HepG2 (cell line): ENCODE measurements around the gene PCGF3. TPM values are rescaled to one million over a fixed set of nuclear protein-coding genes. Genes with fewer than 3 reads are reported as not detected.

Experiments
- ATAC-seq: fragments of 200-7000 bp; cut with Tn5 transposase; 3 replicates; pipeline ENCODE4 v1.9.1; 2020; ENCODE audit warnings: mild to moderate bottlenecking, moderate library complexity
- BruUV-seq: library from RNA; stranded (reverse); fragments of 400-500 nt; replicated peaks from 2 replicates; lab custom pipeline; 2021; lab: Mats Ljungman, UMichigan
- CTCF ChIA-PET: fragments of 300-600 bp; formaldehyde crosslinking; extraction: SDS; loops from one replicate; lab custom pipeline; 2021; ENCODE audit warnings: low total read pairs, inconsistent platforms, low intra/inter-chr PET ratio; lab: Yijun Ruan, JAX
- POLR2A ChIA-PET: fragments of 350-600 bp; sonication (Branson Sonifier 250); formaldehyde crosslinking; loops from one replicate; lab custom pipeline; 2020; ENCODE audit warnings: antibody characterized with exemption, inconsistent platforms; lab: Yijun Ruan, JAX
- DNase-seq: peaks from one replicate; pipeline ENCODE4 v3.0.0-alpha.2; 2015; ENCODE audit warnings: low spot score
- FAIRE-seq: peaks from 3 replicates; lab custom pipeline; 2011; peaks lifted over from hg19 to GRCh38; lab: Jason Lieb, UNC
- H2AFZ ChIP-seq: one replicate; pipeline ENCODE4 v1.6.1; 2011; ENCODE audit warnings: low read length, inconsistent platforms
- H3K27ac ChIP-seq: fragments of 300-600 bp; 3 replicates; pipeline ENCODE4 v1.8.0; 2011; ENCODE audit warnings: mixed run types, mild to moderate bottlenecking, mixed read lengths, low read length, inconsistent platforms; ENCODE audit not compliant: insufficient read depth; ENCODE audit errors: extremely low read length
- H3K27me3 ChIP-seq, 2 experiments: fragments of 200-600 bp in 1 of 2; 2 replicates in 1 of 2; 3 replicates in 1 of 2; pipeline versions ENCODE4 v1.6.0 to v1.8.0; 2011; ENCODE audit warnings: low read length in 2 of 2, mild to moderate bottlenecking in 2 of 2, moderate library complexity in 2 of 2, inconsistent platforms in 1 of 2; ENCODE audit not compliant: insufficient read depth in 2 of 2, control insufficient read depth in 1 of 2
- H3K36me3 ChIP-seq, 2 experiments: fragments of 200-600 bp in 1 of 2; replicated peaks in 1 of 2; 2 replicates in 1 of 2; 3 replicates in 1 of 2; pipeline versions ENCODE4 v1.5.1 to v1.8.0; 2011; ENCODE audit warnings: low read length in 2 of 2, inconsistent platforms in 1 of 2; ENCODE audit not compliant: insufficient read depth in 2 of 2, control insufficient read depth in 1 of 2
- H3K4me1 ChIP-seq: 2 replicates; pipeline ENCODE4 v1.5.1; 2012; ENCODE audit warnings: low read length, inconsistent platforms; ENCODE audit not compliant: insufficient read depth
- H3K4me2 ChIP-seq: 2 replicates; pipeline ENCODE4 v1.6.0; 2011; ENCODE audit warnings: low read depth, low read length, inconsistent platforms
- H3K4me3 ChIP-seq, 3 experiments: fragments of 200-600 bp in 1 of 3; sonication (generic), shearing (Covaris generic) in 1 of 3; replicated peaks in 1 of 3; 2 replicates each; pipeline ENCODE4 v1.5.1; 2011 to 2016; ENCODE audit warnings: low read length in 3 of 3, inconsistent platforms in 2 of 3, low read depth in 2 of 3, mild to moderate bottlenecking in 2 of 3, control low read depth in 1 of 3, mixed read lengths in 1 of 3; ENCODE audit not compliant: insufficient read depth in 1 of 3
- H3K79me2 ChIP-seq: one replicate; pipeline ENCODE4 v1.6.1; 2011; ENCODE audit warnings: low read length, inconsistent platforms; ENCODE audit not compliant: insufficient read depth
- H3K9ac ChIP-seq: 2 replicates; pipeline ENCODE4 v1.6.0; 2011; ENCODE audit warnings: mild to moderate bottlenecking, low read depth, low read length, inconsistent platforms; ENCODE audit not compliant: insufficient read depth
- H3K9me3 ChIP-seq: 2 replicates; pipeline ENCODE4 v1.5.1; 2012; ENCODE audit warnings: mild to moderate bottlenecking, low read length
- H4K20me1 ChIP-seq: 2 replicates; pipeline ENCODE4 v1.6.0; 2011; ENCODE audit warnings: inconsistent platforms, mild to moderate bottlenecking, low read length, moderate library complexity; ENCODE audit not compliant: insufficient read depth
- KLF12 ChIP-seq: sonication (generic); formaldehyde crosslinking; IDR thresholded peaks from 2 replicates; pipeline ENCODE4 v1.4.0; 2020; ENCODE audit warnings: missing genetic modification reagents, borderline replicate concordance
- MAFF ChIP-seq: IDR thresholded peaks from 2 replicates; pipeline ENCODE4 v1.6.1; 2011; ENCODE audit warnings: low read depth, low read length, improper control_type of control experiment
- REXO4 ChIP-seq: sonication (generic); formaldehyde crosslinking; IDR thresholded peaks from 2 replicates; pipeline ENCODE4 v1.8.0; 2022; ENCODE audit warnings: missing genetic modification reagents, mild to moderate bottlenecking, borderline replicate concordance
- SMAD3 ChIP-seq: sonication (generic); formaldehyde crosslinking; IDR thresholded peaks from 2 replicates; pipeline ENCODE4 v1.4.0; 2020; ENCODE audit warnings: missing genetic modification reagents
- SMAD9 ChIP-seq: sonication (generic); formaldehyde crosslinking; IDR thresholded peaks from 2 replicates; pipeline ENCODE4 v1.5.1; 2020; ENCODE audit warnings: mild to moderate bottlenecking, missing genetic modification reagents
- ZBTB7B ChIP-seq: sonication (generic); formaldehyde crosslinking; IDR thresholded peaks from 2 replicates; pipeline ENCODE4 v1.4.0; 2020; ENCODE audit warnings: missing genetic modification reagents
- ZNF232 ChIP-seq: sonication (generic); formaldehyde crosslinking; IDR thresholded peaks from 2 replicates; pipeline ENCODE4 v1.4.0; 2020; ENCODE audit warnings: missing genetic modification reagents, borderline replicate concordance
- ZNF446 ChIP-seq: sonication (generic); formaldehyde crosslinking; IDR thresholded peaks from 2 replicates; pipeline ENCODE4 v1.5.0; 2020; ENCODE audit warnings: mild to moderate bottlenecking, missing genetic modification reagents
- ZNF557 ChIP-seq: sonication (generic); formaldehyde crosslinking; IDR thresholded peaks from 2 replicates; pipeline ENCODE4 v1.4.0; 2020; ENCODE audit warnings: missing genetic modification reagents
- ZNF724P ChIP-seq: sonication (generic); formaldehyde crosslinking; IDR thresholded peaks from 2 replicates; pipeline ENCODE4 v1.8.0; 2022; ENCODE audit warnings: missing genetic modification reagents, borderline replicate concordance
- ZNF772 ChIP-seq: sonication (generic); formaldehyde crosslinking; IDR thresholded peaks from 2 replicates; pipeline ENCODE4 v1.5.0; 2020; ENCODE audit warnings: mild to moderate bottlenecking, missing genetic modification reagents
- WGBS: methylation state at CpG from one replicate; pipeline ENCODE4 v1.1.6; 2017; ENCODE audit warnings: low lambda C conversion rate; 5-methylcytosine and 5-hydroxymethylcytosine counted together
- in situ Hi-C: cut with HindIII; loops from 2 replicates; pipeline ENCODE4 v1.10.0; 2017; ENCODE audit warnings: low pct_unique_long_range_greater_than_20kb; ENCODE audit not compliant: extremely low pct_ligation_motif_present
- intact Hi-C: fragments of 100-400 bp; cut with micrococcal nuclease; formaldehyde crosslinking; loops from one replicate; pipeline ENCODE4 v1.10.0; 2022; ENCODE audit not compliant: unreplicated experiment
- polyA plus RNA-seq, 8 experiments: library from polyadenylated mRNA; depleted of rRNA in 3 of 8; stranded (reverse) in 7 of 8; unstranded in 1 of 8; fragments of >200 nt; fragmentation: Illumina TruSeq in 4 of 8; extraction: Trizol in 4 of 8; gene quantifications; 2 replicates each; pipeline versions ENCODE4 v1.2.1 to v1.2.3, GENCODE V29; 2011 to 2016; ENCODE audit warnings: low read depth in 4 of 8, missing spikeins in 1 of 8, mixed read lengths in 1 of 8; ENCODE audit not compliant: insufficient read depth in 1 of 8
- total RNA-seq, 5 experiments: library from RNA; depleted of rRNA; stranded (reverse); fragments of >200 nt; fragmentation: Illumina TruSeq; extraction: Trizol; gene quantifications; 2 replicates each; pipeline ENCODE4 v1.2.3, GENCODE V29; 2016; ENCODE audit warnings: low read depth in 1 of 5
- TF ChIP-seq, protein P1 (sequence below): sonication (generic); formaldehyde crosslinking; IDR thresholded peaks from 2 replicates; pipeline ENCODE4 v1.8.0; 2022; ENCODE audit warnings: missing genetic modification reagents, mild to moderate bottlenecking, moderate library complexity, borderline replicate concordance
- TF ChIP-seq, protein P2 (sequence below): IDR thresholded peaks from 2 replicates; pipeline ENCODE4 v1.6.1; 2016; ENCODE audit warnings: mild to moderate bottlenecking, missing biosample characterization, missing genetic modification reagents
- TF ChIP-seq, protein P3 (sequence below), 2 experiments: sonication (generic) in 1 of 2; formaldehyde crosslinking in 1 of 2; IDR thresholded peaks; 2 replicates each; pipeline versions ENCODE4 v1.6.1 to v1.9.0; 2014 to 2022; ENCODE audit warnings: antibody characterized with exemption in 1 of 2, borderline replicate concordance in 1 of 2, inconsistent platforms in 1 of 2, low read depth in 1 of 2, missing genetic modification reagents in 1 of 2

PCGF3 gene
- total and polyA plus RNA-seq, 2 of the 13 experiments (the other 11 are each of a cell fraction or from before 2014, with no cell fraction given): 28.6 to 66.2 TPM

DNA sequence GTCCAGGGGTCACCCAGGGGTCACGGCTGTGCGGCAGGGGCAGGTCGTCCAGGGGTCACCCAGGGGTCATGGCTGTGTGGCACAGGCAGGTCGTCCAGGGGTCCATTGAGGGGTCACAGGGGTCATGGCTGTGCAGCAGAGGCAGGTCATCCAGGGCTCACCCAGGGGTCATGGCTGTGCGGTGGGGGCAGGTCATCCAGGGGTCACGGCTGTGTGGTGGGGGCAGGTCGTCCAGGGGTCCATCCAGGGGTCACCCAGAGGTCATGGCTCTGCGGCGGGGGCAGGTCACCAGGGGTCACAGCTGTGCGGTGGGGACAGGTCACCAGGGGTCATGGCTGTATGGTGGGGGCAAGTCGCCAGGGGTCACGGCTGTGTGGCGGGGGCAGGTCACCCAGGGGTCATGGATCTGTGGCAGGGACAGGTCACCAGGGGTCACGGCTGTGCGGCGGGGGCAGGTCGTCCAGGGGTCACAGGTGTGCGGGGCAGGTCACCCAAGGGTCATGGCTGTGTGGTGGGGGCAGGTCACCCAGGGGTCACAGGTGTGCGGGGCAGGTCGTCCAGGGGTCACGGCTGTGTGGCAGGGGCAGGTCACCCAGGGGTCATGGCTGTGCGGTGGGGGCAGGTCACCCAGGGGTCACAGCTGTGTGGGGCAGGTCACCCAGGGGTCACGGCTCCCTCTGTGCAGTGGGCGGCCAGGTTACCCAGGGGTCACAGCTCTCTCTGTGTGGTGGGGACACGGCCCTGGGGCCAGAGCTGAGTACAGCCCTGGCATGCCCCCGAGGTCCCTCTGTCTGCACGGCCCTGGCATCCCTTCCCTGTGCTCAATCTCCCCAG lies 47.6 kb upstream of the PCGF3 start:
- 55% methylated on average over 12 of the region's 27 CpGs for WGBS
- Histone ChIP-seq H3K9ac (no peak overlapping the region), H3K36me3 (no peaks in the 10 kb centered on the region), H3K27ac (no peak overlapping the region), H2AFZ (no peak overlapping the region), H3K9me3 (no peaks in the 10 kb centered on the region), H3K4me3 (no peak overlapping the region), H3K4me1 (peaks cover 56% of the 10 kb centered on the region), H3K4me2 (no peak overlapping the region), H4K20me1 (no peaks in the 10 kb centered on the region), H3K79me2 (no peaks in the 10 kb centered on the region), H3K27me3 (peaks cover 7 to 20% of the 10 kb centered on the region in 2 experiments)
- POLR2A ChIA-PET: no interaction called here
- ATAC-seq: peak; percentile 9
- intact Hi-C loops (no loop called here), in situ Hi-C loops (no loop called here)
- CTCF ChIA-PET: no interaction called here
- no peak for DNase-seq
- no peak for FAIRE-seq
- no TSS peak for BruUV-seq
- TF ChIP-seq ZNF772 (CRISPR knock-in tag) (no peak), KLF12 (CRISPR knock-in tag) (no peak), REXO4 (CRISPR knock-in tag) (no peak), SMAD3 (CRISPR knock-in tag) (no peak), MAFF (no peak), ZBTB7B (CRISPR knock-in tag) (no peak), ZNF232 (CRISPR knock-in tag) (no peak), ZNF557 (CRISPR knock-in tag) (no peak), ZNF724P (CRISPR knock-in tag) (no peak), ZNF446 (no peak), SMAD9 (CRISPR knock-in tag) (no peak)
- TF ChIP-seq, protein P1, sequence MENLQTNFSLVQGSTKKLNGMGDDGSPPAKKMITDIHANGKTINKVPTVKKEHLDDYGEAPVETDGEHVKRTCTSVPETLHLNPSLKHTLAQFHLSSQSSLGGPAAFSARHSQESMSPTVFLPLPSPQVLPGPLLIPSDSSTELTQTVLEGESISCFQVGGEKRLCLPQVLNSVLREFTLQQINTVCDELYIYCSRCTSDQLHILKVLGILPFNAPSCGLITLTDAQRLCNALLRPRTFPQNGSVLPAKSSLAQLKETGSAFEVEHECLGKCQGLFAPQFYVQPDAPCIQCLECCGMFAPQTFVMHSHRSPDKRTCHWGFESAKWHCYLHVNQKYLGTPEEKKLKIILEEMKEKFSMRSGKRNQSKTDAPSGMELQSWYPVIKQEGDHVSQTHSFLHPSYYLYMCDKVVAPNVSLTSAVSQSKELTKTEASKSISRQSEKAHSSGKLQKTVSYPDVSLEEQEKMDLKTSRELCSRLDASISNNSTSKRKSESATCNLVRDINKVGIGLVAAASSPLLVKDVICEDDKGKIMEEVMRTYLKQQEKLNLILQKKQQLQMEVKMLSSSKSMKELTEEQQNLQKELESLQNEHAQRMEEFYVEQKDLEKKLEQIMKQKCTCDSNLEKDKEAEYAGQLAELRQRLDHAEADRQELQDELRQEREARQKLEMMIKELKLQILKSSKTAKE (CRISPR knock-in tag): peak; percentile 11; the same call in 1 of the 2 replicates
- TF ChIP-seq, protein P2, sequence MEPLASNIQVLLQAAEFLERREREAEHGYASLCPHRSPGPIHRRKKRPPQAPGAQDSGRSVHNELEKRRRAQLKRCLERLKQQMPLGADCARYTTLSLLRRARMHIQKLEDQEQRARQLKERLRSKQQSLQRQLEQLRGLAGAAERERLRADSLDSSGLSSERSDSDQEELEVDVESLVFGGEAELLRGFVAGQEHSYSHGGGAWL: no peak
- TF ChIP-seq, protein P3, sequence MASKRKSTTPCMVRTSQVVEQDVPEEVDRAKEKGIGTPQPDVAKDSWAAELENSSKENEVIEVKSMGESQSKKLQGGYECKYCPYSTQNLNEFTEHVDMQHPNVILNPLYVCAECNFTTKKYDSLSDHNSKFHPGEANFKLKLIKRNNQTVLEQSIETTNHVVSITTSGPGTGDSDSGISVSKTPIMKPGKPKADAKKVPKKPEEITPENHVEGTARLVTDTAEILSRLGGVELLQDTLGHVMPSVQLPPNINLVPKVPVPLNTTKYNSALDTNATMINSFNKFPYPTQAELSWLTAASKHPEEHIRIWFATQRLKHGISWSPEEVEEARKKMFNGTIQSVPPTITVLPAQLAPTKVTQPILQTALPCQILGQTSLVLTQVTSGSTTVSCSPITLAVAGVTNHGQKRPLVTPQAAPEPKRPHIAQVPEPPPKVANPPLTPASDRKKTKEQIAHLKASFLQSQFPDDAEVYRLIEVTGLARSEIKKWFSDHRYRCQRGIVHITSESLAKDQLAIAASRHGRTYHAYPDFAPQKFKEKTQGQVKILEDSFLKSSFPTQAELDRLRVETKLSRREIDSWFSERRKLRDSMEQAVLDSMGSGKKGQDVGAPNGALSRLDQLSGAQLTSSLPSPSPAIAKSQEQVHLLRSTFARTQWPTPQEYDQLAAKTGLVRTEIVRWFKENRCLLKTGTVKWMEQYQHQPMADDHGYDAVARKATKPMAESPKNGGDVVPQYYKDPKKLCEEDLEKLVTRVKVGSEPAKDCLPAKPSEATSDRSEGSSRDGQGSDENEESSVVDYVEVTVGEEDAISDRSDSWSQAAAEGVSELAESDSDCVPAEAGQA (IDR thresholded peaks at IDR 0.05; ENCODE audit: low read depth): no peak
- TF ChIP-seq, protein P3 (CRISPR knock-in tag; IDR thresholded peaks at IDR 0.05; ENCODE audit: borderline replicate concordance): no peak
